Endothelial cell of umbilical vein (primary cell): ENCODE measurements around the gene MAG. TPM values are rescaled to one million over a fixed set of nuclear protein-coding genes. Genes with fewer than 3 reads are reported as not detected.

Experiments
- BruUV-seq: library from RNA; stranded (reverse); fragments of 400-500 nt; replicated peaks from 2 replicates; lab custom pipeline; 2021; lab: Mats Ljungman, UMichigan
- CTCF ChIA-PET: fragments of 300-600, 350-600 bp; sonication (Branson Sonifier 250); formaldehyde crosslinking; loops from one replicate; lab custom pipeline; 2021; ENCODE audit warnings: antibody characterized with exemption, inconsistent platforms; lab: Charles Lee
- POLR2A ChIA-PET: fragments of 300-600, 350-600 bp; sonication (Branson Sonifier 250); formaldehyde crosslinking; loops from one replicate; lab custom pipeline; 2021; ENCODE audit warnings: antibody characterized with exemption, inconsistent platforms; lab: Charles Lee
- DNase-seq: peaks from one replicate; pipeline ENCODE4 v3.0.0-alpha.2; 2011; ENCODE audit warnings: low read depth, low spot score
- FAIRE-seq: peaks from 2 replicates; lab custom pipeline; 2011; peaks lifted over from hg19 to GRCh38; lab: Jason Lieb, UNC
- H2AFZ ChIP-seq: 2 replicates; pipeline ENCODE4 v1.6.0; 2012; ENCODE audit warnings: low read depth, low read length, control low read depth, inconsistent platforms
- H3K27ac ChIP-seq: 2 replicates; pipeline ENCODE4 v1.5.1; 2011; ENCODE audit warnings: low read depth, mild to moderate bottlenecking, control low read depth, low read length, moderate library complexity; ENCODE audit not compliant: insufficient read depth
- H3K27me3 ChIP-seq, 2 experiments: 2 replicates each; pipeline versions ENCODE4 v1.6.0 to v1.6.1; 2011; ENCODE audit warnings: low read length in 2 of 2, mixed read lengths in 1 of 2; ENCODE audit not compliant: control insufficient read depth in 2 of 2, insufficient read depth in 2 of 2
- H3K36me3 ChIP-seq, 2 experiments: 2 replicates in 1 of 2; 3 replicates in 1 of 2; pipeline ENCODE4 v1.5.1; 2011; ENCODE audit warnings: low read length in 2 of 2, mild to moderate bottlenecking in 1 of 2, moderate library complexity in 1 of 2; ENCODE audit not compliant: control insufficient read depth in 2 of 2, insufficient read depth in 2 of 2; ENCODE audit errors: extremely low read depth in 1 of 2
- H3K4me1 ChIP-seq: 3 replicates; pipeline ENCODE4 v1.5.1; 2011; ENCODE audit warnings: mild to moderate bottlenecking, low read length; ENCODE audit not compliant: control insufficient read depth, insufficient read depth; ENCODE audit errors: extremely low read depth
- H3K4me2 ChIP-seq: 2 replicates; pipeline ENCODE4 v1.6.1; 2011; ENCODE audit warnings: low read length, control low read depth, mixed read lengths; ENCODE audit not compliant: insufficient read depth
- H3K4me3 ChIP-seq, 3 experiments: fragments of 200-600 bp in 1 of 3; sonication (generic), shearing (Covaris generic) in 1 of 3; replicated peaks in 1 of 3; 2 replicates each; pipeline ENCODE4 v1.5.1; 2011 to 2016; ENCODE audit warnings: control low read depth in 3 of 3, low read length in 3 of 3, mild to moderate bottlenecking in 2 of 3, inconsistent platforms in 1 of 3, low read depth in 1 of 3, moderate library complexity in 1 of 3; ENCODE audit not compliant: insufficient read depth in 1 of 3
- H3K79me2 ChIP-seq: 2 replicates; pipeline ENCODE4 v1.6.0; 2012; ENCODE audit warnings: low read length, inconsistent platforms; ENCODE audit not compliant: control insufficient read depth, insufficient read depth
- H3K9ac ChIP-seq: replicated peaks from 2 replicates; pipeline ENCODE3; 2011; ENCODE audit warnings: low read length, control low read depth; ENCODE audit not compliant: insufficient read depth; ENCODE audit errors: extremely low read depth
- H3K9me1 ChIP-seq: replicated peaks from 3 replicates; pipeline ENCODE4 v1.6.0; 2011; ENCODE audit warnings: mild to moderate bottlenecking, low read length; ENCODE audit not compliant: control insufficient read depth, insufficient read depth; ENCODE audit errors: extremely low read depth
- H3K9me3 ChIP-seq: replicated peaks from 2 replicates; pipeline ENCODE4 v1.5.1; 2012; ENCODE audit warnings: low read length, inconsistent platforms; ENCODE audit not compliant: control insufficient read depth, insufficient read depth
- H4K20me1 ChIP-seq: replicated peaks from 2 replicates; pipeline ENCODE3; 2011; ENCODE audit warnings: mild to moderate bottlenecking, low read length; ENCODE audit not compliant: control insufficient read depth, insufficient read depth; ENCODE audit errors: extremely low read depth
- EZH2 ChIP-seq: IDR thresholded peaks from 2 replicates; pipeline ENCODE4 v1.6.1; 2012; ENCODE audit warnings: borderline replicate concordance, low read depth, mild to moderate bottlenecking, moderate library complexity, low read length, inconsistent platforms; ENCODE audit not compliant: severe bottlenecking
- FOS ChIP-seq: IDR thresholded peaks from 2 replicates; pipeline ENCODE4 v1.6.1; 2011; ENCODE audit warnings: mild to moderate bottlenecking, low read length, moderate library complexity, borderline replicate concordance; ENCODE audit not compliant: insufficient read depth
- GATA2 ChIP-seq: IDR thresholded peaks from 2 replicates; pipeline ENCODE4 v1.7.0; 2011; ENCODE audit warnings: low read depth, mild to moderate bottlenecking, moderate library complexity, mixed read lengths, low read length; ENCODE audit not compliant: insufficient read length, insufficient read depth
- JUN ChIP-seq: IDR thresholded peaks from 2 replicates; pipeline ENCODE4 v1.6.1; 2011; ENCODE audit warnings: borderline replicate concordance, low read depth; ENCODE audit not compliant: insufficient read length, insufficient read depth
- MAX ChIP-seq: IDR thresholded peaks from 2 replicates; pipeline ENCODE4 v1.6.1; 2011; ENCODE audit not compliant: insufficient read depth, insufficient read length
- MYC ChIP-seq: IDR thresholded peaks from one replicate; pipeline ENCODE4 v1.6.1; 2011; ENCODE audit warnings: mild to moderate bottlenecking, low read depth, low read length
- POLR2A ChIP-seq: IDR thresholded peaks from 2 replicates; pipeline ENCODE4 v1.6.1; 2012; ENCODE audit warnings: low read depth, mild to moderate bottlenecking, control low read depth, low read length
- POLR2AphosphoS5 ChIP-seq: IDR thresholded peaks from 2 replicates; pipeline ENCODE4 v1.6.1; 2012; ENCODE audit warnings: low read depth, mild to moderate bottlenecking, control low read depth, low read length, moderate library complexity; ENCODE audit not compliant: insufficient read depth
- dilution Hi-C: fragments of 300-500 bp; cut with MboI; formaldehyde crosslinking; loops from one replicate; pipeline ENCODE4 v1.15.0; 2019; ENCODE audit warnings: low sequenced_read_pairs; ENCODE audit not compliant: extremely low pct_ligation_motif_present
- intact Hi-C: fragments of 100-400 bp; cut with micrococcal nuclease; formaldehyde crosslinking; loops from one replicate; pipeline ENCODE4 v1.10.0; 2022
- polyA plus RNA-seq, 4 experiments: library from polyadenylated mRNA; depleted of rRNA in 3 of 4; stranded (reverse) in 3 of 4; unstranded in 1 of 4; fragments of >200 nt; gene quantifications; 2 replicates each; pipeline versions ENCODE4 v1.2.1 to v1.2.3, GENCODE V29; 2011 to 2012; ENCODE audit warnings: missing spikeins in 1 of 4
- total RNA-seq: library from RNA; stranded (reverse); gene quantifications from 2 replicates; pipeline ENCODE4 v1.2.3, GENCODE V29; 2021
- TF ChIP-seq, protein P1 (sequence below), 2 donors: IDR thresholded peaks; 1 replicate in 1 of 2; 2 replicates in 1 of 2; pipeline ENCODE4 v1.5.1; 2011; ENCODE audit warnings: low read length in 2 of 2, mild to moderate bottlenecking in 2 of 2, moderate library complexity in 2 of 2, control low read depth in 1 of 2, inconsistent platforms in 1 of 2, low read depth in 1 of 2; ENCODE audit not compliant: insufficient read depth in 1 of 2; ENCODE audit errors: extremely low read depth in 1 of 2

Gene MAG
- total and polyA plus RNA-seq, 2 donors (not counting 3 experiments of a cell fraction or from before 2014, with no cell fraction given), result not detected

DNA sequence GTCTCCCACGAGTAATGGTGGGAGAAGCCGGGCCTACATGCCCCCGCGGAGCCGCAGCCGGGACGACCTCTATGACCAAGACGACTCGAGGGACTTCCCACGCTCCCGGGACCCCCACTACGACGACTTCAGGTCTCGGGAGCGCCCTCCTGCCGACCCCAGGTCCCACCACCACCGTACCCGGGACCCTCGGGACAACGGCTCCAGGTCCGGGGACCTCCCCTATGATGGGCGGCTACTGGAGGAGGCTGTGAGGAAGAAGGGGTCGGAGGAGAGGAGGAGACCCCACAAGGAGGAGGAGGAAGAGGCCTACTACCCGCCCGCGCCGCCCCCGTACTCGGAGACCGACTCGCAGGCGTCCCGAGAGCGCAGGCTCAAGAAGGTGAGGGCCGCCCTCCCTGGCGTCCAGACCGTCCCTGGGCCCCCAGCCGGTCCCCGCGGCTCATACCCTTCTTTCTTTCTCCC lies 24.6 kb upstream of the MAG start:
- POLR2A ChIA-PET, result no interaction called here
- Histone ChIP-seq H3K9me1 (no peaks in the 10 kb centered on the region), H2AFZ (peak overlapping the region; percentile 52), H3K9ac (peak overlapping the region; percentile 90), H3K4me3 (peak overlapping the region; percentile 53 to 97 (median 88)), H4K20me1 (no peaks in the 10 kb centered on the region), H3K27me3 (no peaks in the 10 kb centered on the region), H3K79me2 (peaks cover 3% of the 10 kb centered on the region), H3K27ac (peak overlapping the region; percentile 81), H3K4me2 (peak overlapping the region; percentile 39), H3K4me1 (peaks cover 4% of the 10 kb centered on the region), H3K36me3 (peaks cover 0 to 17% of the 10 kb centered on the region in 2 experiments), H3K9me3 (no peaks in the 10 kb centered on the region)
- BruUV-seq, result TSS peak; percentile 72
- CTCF ChIA-PET, result interaction anchor here (1.3 kb wide), 1 partner anchor 228 kb away, joined by 6 read pairs; no protein-coding TSS in a partner anchor
- FAIRE-seq (peak; percentile 38), DNase-seq (no peak)
- TF ChIP-seq POLR2AphosphoS5 (no peak), GATA2 (no peak), FOS (no peak), POLR2A (no peak), MYC (no peak), MAX (no peak), JUN (no peak), EZH2 (no peak)
- TF ChIP-seq, protein P1, sequence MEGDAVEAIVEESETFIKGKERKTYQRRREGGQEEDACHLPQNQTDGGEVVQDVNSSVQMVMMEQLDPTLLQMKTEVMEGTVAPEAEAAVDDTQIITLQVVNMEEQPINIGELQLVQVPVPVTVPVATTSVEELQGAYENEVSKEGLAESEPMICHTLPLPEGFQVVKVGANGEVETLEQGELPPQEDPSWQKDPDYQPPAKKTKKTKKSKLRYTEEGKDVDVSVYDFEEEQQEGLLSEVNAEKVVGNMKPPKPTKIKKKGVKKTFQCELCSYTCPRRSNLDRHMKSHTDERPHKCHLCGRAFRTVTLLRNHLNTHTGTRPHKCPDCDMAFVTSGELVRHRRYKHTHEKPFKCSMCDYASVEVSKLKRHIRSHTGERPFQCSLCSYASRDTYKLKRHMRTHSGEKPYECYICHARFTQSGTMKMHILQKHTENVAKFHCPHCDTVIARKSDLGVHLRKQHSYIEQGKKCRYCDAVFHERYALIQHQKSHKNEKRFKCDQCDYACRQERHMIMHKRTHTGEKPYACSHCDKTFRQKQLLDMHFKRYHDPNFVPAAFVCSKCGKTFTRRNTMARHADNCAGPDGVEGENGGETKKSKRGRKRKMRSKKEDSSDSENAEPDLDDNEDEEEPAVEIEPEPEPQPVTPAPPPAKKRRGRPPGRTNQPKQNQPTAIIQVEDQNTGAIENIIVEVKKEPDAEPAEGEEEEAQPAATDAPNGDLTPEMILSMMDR (IDR thresholded peaks at IDR 0.05; ENCODE audit: extremely low read depth in 1 of 2, insufficient read depth in 1 of 2, low read depth in 1 of 2, low read length in 2 of 2), result no peak
- dilution Hi-C loops, result no loop called here
- intact Hi-C loops, result loop anchor here (5.0 to 10.0 kb wide), 2 partner anchors 55 to 233 kb away; partner anchors contain the start of gene SCN1B
